A172 (cell line): Measurements from ENCODE around the gene ELAVL1. TPM values are rescaled to one million over a fixed set of nuclear protein-coding genes. Genes with fewer than 3 reads are reported as not detected.
"Not testable (repeated sequence)": the region's sequence is repeated elsewhere in the genome, so short reads cannot be mapped to it uniquely, and the experiment has no call there.

ENCODE experiments used
- DNase-seq: peaks from one replicate; pipeline ENCODE4 v3.0.0-alpha.2; 2015; ENCODE audit warnings: low spot score
- total RNA-seq: library from RNA; depleted of rRNA; stranded (reverse); fragments of >200 nt; shearing (Covaris generic); gene quantifications from 2 replicates; pipeline ENCODE4 v1.2.3, GENCODE V29; 2014

Gene ELAVL1
- total RNA-seq, 1 experiment from 2014 or later: 69.3 TPM

GRCh38 chr19:7924241-7924640 lies 81.2 kb downstream of the ELAVL1 start:
- DNase-seq: no peak

- no peak for DNase-seq
These were observed 81.9 kb downstream of the ELAVL1 start for GRCh38 chr19:7923295-7924191.

GRCh38 chr19:7922836-7923195 lies 82.6 kb downstream of the ELAVL1 start:
- DNase-seq: no peak

GRCh38 chr19:7921967-7922835 lies 83.2 kb downstream of the ELAVL1 start:
- no peak for DNase-seq

- no peak for DNase-seq
These were observed 84.0 kb downstream of the ELAVL1 start for GRCh38 chr19:7921302-7921966.

- DNase-seq: peak; percentile 90
These were observed 84.7 kb downstream of the ELAVL1 start for GRCh38 chr19:7920519-7921301.

- peak; percentile 87 for DNase-seq
These were observed 85.6 kb downstream of the ELAVL1 start, which contains the start of gene SNAPC2 for GRCh38 chr19:7919610-7920518. SNAPC2 (plus strand) TSS chr19:7920338; CDS start chr19:7920367, 29 bp downstream.

- no peak for DNase-seq
These were observed 86.6 kb downstream of the ELAVL1 start for GRCh38 chr19:7918615-7919421.

- DNase-seq: not testable (repeated sequence)
These were observed 87.3 kb downstream of the ELAVL1 start for GRCh38 chr19:7918062-7918614.

GRCh38 chr19:7917267-7918061 lies 88.0 kb downstream of the ELAVL1 start:
- DNase-seq: no peak

- no peak for DNase-seq
These were observed 88.5 kb downstream of the ELAVL1 start for GRCh38 chr19:7916955-7917266.

GRCh38 chr19:7916103-7916954 lies 89.1 kb downstream of the ELAVL1 start:
- no peak for DNase-seq

GRCh38 chr19:7915250-7916102 lies 90.0 kb downstream of the ELAVL1 start:
- DNase-seq: no peak

- no peak for DNase-seq
These were observed 90.8 kb downstream of the ELAVL1 start, which contains the start of gene TGFBR3L for GRCh38 chr19:7914598-7915045. TGFBR3L (plus strand) TSS chr19:7914830.

- DNase-seq: no peak
These were observed 91.3 kb downstream of the ELAVL1 start for GRCh38 chr19:7914099-7914498.

- DNase-seq: no peak
These were observed 91.8 kb downstream of the ELAVL1 start for GRCh38 chr19:7913652-7914051.
